NCI-H2196 (cell line): ENCODE data around the gene MRPS16.
"Not testable (repeated sequence)": the region's sequence is repeated elsewhere in the genome, so short reads cannot be mapped to it uniquely, and the experiment has no call there.

Source experiments
- DNase-seq: peaks from one replicate; lab custom pipeline; 2025; ENCODE audit not compliant: unreplicated experiment; lab: John Stamatoyannopoulos, UW

The MRPS16 gene

DNA sequence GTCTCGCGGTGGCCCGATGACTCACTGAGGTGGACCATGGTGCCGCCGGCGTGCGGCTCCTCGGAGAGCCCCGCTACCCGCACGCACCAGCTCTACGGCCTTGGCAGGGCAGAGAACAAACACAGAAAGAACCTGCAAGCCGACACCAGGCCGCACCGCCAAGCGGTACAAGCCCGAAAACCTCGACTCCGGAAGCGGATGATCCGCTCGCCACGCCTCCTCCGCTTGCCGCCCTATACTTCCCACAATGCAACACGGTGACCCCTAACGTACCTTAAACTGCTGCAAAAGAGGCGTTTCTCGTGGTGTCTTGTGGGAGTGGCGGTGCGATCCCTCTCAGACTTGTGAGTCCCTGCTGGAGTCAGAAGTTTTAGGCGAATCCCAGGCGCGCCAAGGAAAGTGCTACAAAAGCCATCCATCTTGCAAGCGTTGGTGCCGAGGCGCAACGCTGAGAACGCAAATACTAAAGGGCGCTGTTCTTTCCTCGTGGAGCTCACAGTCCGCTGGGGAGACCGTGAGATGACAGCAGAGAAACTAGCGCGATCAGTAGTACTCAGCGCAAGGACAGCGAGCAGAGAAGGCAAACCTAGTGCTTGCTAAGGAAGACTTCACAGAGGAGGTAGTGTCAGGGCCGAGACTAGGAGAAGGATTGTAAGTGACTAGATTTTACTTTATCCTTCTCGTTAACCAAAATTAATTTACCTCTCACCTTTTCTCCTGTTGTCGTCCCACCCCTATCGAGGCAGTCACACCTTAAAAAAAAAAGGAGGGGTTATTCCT, at the start of gene MRPS16:
Gene MRPS16, minus strand, starts transcription at position 200 of the 780 bp plus-strand sequence. Its CDS starts 162 bp downstream, at position 38.
- peak; percentile 77 for DNase-seq

DNA sequence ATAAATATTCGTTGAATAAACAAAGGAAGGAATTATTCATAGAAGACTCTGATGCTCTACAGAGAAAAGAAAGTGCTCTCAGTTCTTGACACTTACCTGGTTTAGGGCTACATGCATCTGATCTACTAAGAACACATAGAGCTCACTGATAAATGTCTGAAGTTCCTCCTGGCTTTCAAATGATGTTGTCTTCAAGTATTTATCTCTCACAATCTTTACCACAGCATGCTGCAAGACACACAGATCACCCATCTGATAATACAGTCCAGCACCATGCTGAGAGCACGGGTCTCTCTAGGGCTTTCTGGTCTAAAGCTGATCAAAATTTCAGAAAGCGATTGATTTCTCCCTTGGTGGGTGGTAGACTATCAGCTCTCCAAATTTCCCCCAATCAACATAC, 44.5 kb upstream of the MRPS16 start:
- DNase-seq, result no peak

DNA sequence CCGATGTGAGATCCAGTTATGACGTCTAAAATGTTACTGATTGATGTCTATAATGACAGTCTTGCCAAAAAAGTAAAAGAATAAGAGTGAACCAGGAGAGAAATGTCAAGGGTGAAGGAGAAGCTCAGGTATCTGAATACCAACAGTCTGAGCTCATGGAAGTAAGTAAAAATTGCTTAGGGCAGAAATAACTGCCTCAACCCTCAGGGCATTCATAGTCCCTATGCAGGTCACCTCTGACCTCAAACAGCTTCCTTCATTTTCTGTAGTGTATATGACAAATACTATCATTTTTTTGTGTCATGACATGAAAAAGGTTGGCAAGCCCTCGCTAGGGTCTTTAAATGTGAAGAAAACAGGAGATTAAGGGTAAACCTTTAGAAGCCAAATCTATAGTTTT, 41.0 kb upstream of the MRPS16 start:
- DNase-seq, result no peak

DNA sequence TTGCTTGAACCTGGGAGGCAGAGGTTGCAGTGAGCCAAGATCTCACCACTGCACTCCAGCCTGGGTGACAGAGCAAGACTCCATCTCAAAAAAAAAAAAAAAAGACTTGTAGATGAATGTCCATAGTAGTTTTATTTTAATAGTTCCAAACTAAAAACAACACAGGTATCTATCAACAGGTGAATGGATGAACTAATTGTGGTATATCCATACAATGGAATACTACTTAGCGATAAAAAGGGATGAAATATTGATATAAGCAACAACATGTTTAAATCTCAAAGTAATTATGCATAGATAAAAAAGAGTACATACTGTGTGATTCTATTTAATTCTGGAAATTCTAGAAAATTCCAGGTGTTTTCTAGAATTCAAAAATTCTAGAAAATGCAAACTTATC, 37.5 kb upstream of the MRPS16 start:
- DNase-seq, result no peak

DNA sequence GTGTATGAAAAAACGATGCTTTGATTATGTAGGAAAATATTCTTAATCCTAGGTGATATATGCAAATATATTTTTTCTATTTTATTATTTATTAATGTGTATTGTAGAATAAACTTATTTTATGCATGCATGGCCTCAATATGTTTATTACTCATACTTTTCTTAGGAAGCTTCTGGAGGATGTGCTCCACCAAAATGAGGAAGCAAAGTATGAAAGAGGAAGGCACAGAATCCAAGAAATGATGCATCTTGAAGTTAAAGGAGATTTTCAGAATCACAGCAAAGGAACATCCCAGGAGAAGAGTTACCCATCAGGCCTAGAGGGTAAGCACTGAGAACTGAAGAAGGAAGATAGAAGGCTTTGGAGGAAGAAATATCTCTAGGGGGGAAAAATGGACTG, 35.0 kb upstream of the MRPS16 start:
- no peak for DNase-seq

DNA sequence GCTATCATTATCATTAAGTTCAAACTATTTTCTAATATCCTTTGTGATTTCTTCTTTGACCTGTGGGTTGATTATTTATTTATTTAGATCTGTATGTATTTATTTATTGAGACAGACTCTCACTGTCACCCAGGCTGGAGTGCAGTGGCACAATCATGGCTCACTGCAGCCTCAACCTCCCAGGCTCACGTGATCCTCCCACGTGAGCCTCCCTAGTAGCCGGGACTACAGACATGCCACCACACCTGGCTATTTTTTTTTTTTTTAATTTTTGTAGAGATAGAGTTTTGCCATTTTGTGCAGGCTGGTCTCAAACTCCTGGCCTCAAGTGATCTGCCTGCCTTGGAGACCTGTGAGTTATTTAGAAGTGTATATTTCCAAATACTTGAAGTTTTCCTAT, 28.7 kb upstream of the MRPS16 start:
- no peak for DNase-seq

DNA sequence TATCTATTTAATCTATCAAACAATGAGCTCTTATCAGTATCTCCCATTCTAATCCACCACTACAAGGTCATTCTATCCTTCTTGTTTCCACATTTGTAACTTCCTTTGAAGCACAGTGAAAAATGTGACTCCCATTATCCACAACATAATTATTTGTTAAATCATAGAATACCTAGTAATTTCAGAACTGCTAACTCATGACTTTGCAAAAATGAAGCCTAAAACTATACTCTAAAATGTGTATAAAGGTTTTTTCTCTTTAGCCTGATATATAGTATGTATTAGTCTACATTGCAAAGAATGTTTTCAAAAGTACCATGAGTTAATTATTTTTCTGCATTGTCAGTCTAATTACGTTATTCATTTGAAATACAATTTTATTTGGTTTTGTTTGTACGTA, 12.0 kb upstream of the MRPS16 start:
- no peak for DNase-seq

DNA sequence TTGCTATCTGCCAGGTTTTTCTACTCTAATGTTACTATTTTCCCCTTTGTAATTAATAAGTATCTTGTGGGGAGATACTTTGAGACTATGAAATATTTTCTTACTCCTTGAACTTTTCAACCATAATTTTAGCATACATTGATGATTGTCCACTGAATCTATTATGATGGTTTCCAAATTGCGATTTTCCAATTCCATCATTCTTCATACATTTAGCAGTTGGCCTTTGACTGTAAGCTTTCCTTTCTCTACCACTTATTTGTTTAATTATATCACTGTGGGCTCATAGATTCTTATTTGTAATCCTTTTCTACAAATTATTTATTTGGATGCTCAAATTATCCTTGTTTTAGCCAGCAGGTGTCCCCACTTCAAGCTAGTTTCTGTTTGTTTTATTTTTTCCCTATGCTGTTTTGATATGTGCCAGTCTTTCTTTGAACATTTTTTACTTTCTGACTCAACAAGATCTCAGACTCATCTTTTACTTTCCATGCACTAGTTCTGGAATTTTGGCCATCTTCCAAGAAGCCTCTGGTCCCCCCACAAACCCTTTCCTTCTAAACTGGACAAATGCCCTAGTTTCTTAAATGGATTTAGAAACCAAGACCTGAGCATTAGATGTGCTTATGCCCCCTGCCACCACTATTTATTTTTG, 11.4 kb upstream of the MRPS16 start:
- DNase-seq, result no peak

DNA sequence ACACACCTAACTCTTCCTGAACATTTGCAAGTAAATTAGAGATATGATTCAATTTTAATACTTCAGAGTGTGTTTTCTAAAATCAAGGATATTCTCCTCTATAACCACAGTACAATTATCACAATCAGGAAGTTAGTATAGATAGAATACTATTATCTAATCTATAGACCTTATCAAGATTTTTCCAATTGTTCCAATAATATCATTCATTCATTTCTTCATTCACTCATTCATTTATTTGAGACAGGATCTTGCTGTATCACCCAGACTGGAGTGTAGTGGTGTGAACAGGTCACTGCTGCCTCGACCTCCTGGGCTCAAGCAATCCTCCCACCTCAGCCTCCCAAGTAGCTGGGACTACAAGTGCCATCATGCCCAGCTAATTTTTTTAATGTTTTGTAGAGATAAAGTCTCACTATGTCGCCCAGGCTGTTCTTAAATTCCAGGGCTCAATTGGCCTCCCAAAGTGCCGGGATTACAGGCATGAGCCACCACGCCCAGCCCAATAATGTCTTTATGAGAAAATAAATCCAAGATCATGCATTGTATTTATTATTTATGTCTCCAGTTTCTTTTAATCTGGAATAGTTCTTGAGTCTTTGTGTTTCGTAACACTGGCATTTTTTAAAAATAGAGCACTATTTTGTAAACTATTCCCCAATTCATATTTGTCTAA, 10.6 kb upstream of the MRPS16 start:
- no peak for DNase-seq

DNA sequence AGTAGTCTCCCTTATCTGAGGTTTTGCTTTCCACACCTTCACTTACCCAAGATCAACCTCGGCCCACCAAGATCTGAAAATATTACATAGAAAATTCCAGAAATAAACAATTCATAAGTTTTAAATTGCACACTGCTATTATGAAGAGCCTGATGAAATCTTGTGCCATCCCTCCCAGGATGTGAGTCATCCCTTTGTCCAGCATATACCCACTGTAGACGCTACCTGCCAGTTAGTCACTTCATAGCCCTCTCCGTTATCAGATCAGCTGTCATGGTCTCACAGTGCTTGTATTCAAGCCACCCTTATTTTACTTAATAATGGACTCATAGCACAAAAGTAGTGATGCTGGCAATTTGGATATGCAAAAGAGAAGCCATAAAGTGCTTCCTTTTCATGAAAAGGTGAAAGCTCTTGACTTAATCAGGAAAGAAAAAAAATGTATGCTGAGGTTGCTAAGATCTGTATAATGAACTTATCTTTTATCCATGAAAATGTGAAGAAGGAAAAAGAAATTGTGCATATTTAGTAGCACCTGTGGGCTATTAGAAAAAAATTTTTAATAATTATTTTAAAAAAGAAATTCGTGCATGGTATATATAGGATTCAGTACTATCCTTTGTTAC, 9.8 kb upstream of the MRPS16 start:
- no peak for DNase-seq

DNA sequence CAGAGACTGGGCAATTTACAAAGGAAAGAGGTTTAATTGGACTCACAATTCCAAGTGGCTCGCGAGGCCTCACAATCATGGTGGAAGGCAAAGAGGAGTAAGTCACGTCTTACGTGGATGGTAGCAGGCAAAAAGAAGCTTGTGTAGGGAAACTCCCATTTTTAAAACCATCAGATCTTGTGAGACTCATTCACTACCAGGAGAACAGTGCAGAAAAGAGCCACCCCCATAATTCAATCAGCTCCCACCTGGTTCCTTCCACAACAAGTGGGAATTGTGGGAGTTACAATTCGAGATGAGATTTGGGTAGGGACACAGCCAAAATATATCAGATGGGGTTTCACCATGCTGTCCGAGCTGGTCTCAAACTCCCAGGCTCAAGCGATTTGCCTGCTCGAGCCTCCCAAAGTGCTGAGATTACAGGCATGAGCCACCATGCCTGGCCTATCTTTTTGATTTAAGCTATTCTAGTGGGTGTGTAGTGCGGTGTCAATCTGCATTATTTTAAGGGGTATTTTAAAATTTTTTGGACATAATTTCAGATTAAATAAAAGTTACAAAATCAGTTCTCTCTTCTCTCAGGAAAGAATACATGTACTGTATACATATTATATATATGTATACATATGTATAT, 9.0 kb upstream of the MRPS16 start:
- DNase-seq, result no peak

DNA sequence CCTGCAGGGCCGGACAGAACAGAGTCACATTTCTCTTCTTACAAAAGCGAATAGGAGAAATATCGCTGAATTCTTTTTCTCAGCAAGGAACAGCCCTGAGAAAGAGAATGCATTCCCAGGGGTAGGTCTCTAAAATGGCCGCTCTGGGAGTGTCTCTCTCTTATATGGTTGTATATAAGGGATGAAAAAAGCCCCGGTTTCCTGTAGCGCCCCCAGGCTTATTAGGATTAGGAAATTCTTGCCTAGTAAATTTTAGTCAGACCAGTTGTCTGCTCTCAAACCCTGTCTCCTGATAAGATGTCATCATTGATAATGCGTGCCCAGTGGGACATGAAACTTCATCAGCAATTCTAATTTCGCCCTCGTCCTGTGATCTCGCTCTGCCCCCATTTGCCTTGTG, 6.2 kb upstream of the MRPS16 start:
- DNase-seq, result not testable (repeated sequence)

DNA sequence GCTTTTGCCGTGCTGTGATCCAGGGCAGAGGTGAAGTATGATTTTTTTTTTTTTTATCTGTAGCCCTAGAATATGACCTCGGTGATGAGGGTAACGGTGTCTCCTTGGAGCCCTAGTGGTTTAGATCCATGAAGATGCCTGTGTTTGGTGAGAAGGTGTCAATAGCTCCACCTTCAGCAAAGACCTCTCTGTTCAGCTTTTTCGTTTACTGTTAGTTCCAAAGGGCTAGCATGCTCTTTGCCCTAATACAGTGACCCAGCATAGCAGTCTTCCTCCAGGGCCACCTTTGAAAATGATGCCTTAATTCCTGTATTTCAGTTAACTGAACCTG, 746 bp upstream of the MRPS16 start:
- DNase-seq, result no peak

DNA sequence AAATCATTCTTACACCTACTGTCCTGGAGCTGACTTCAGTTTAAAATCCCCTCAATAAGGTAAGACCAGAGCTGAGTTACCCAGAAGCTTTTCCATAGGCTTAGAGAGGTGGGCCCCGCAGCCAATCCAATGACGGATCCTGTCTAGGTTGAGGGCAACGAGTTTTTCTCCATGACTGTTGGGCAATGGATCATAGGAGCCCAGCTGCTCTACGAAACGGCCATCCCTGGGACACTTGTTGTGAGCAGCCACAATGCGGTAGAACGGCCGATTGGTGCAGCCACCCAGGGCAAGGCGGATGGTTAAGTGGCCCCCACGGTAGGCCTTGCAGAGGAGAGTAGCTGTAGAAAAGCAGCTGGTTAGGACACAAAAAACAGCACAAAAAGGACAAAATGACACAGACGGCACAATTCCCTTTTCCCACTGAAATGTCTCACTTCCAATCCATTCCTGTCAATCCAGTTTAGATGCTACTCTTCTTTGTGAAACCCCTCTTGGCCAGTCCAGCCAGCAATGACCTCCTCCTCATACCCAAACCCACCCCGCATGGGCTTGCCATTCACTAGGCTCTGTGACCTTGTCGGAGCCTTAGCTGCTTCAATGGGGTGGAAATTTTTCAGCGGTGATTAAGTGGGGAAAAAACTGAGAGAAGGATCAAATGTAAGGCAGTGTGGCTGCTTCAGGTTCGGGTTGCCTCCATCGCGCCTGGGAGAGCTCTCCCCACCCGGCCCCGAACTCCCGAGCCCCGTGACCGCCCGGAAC, 580 bp downstream of the MRPS16 start:
- DNase-seq, result no peak

DNA sequence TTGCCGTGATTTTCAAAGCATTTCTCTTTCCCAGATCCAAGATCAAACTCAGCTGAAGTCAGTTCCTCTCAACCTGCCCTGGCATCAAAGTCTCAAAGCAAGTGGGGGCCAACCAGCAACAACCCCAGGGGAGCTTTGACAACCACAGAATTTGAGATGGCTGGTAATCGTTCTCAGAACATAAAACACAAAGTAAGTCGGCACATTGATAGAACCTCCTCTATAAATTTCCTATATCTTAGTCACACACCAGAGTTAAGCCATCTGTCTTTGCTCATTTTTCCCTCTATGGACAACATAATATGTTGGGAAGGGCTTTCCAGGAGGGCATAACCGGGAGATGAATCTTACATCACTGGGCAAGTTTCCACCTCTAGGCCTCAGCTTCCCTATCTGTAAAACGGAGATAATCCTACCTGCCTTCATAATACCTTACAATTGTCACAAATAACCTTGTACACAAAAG, 4.2 kb downstream of the MRPS16 start:
- no peak for DNase-seq

DNA sequence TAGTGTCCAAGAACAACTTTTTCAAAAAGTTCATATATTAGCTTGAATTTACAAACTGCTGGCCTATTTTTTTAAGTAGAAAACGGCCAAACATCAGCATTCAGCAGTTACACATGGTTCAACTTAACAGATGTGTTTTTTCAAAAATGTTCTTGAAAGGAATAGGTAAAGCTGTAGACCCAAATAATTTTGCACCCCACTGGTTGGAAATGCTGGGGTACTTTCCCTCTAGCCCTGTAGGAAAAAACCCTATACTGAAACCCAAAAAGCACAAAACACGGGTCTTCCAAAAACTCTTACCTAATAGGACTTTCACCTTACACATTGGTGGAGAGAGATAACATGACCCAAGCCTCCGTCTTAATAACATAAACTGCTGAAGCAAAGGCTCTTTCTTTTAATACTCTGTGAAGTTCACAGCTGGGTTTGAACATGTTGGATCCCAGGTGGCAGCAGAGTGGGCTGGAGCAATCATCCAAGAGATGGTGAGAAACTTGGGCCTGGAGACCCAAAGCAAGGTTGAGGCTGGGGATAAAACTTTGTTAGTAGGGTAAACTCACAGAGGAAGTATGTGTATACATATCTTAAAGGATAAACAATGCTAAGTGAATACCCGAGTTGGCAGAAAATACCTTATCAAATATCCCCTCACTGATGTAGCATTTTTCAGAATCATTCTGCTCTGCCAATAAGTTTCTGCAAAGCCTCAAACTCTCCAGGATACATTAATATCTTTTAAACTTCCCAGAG, 4.8 kb downstream of the MRPS16 start:
- no peak for DNase-seq

DNA sequence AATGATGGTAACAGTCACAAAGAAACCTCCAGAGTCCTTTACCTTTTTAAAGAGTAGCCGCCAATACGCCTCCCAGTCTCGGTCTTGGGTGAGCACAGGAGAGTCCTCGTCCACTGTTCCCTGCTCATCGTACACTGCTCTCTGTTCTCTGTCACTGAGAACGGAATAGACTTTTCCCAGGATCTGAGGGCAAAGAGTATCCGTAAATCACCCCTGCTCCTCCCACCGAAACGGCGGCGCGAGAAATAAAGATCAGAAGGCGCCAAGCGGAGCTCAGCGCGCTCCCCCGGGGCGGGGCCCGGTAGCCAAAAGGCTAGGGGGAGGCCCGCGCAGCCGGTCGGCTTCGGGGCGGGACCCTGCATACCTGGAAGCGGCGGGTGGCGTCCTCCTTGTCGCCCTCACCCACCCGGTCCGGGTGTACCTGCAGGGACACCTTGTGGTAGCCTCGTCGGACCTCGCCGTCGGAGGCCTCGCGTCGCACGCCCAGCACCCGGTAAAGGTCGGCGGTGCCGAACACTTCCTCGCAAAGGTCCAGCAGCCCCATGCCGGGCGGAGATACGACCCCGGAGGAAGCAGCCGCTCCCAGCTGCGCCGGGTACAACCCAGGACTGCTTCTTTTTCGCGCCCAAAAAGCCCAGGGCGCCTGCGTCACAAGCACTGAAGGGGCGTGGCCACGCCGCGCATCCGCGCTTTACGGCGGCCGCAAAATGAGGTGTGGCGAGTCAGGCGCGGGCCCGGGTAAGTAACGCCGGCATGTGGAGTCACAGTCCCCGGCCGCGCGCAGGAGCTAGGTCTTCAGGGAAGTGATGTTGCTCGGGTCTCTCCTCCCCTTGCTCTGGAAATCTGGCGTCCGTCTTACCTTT, 5.6 kb downstream of the MRPS16 start, which contains the start of gene DNAJC9:
Gene DNAJC9, minus strand, starts transcription at position 610 of the 863 bp plus-strand sequence. Its CDS starts 66 bp downstream, at position 544.
- peak; percentile 80 for DNase-seq

DNA sequence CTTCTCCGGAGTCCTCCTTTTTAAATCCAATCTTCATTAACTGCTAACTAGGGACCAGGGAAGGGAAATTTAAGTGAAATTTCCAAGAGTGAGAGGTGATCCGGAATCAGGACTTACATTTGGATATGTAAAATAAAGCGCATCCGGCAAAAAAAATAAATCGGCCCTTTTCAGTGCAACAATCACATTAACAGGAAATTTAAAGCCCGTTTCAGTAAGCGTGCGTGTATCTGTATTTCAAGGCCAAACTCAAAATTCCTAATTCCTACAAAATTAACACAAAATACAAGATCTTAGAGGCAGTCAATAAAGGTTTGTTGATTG, 6.2 kb downstream of the MRPS16 start:
- DNase-seq, result no peak
